Glomerular endothelial cell (primary cell): Measurements from ENCODE around the gene CHEK2. TPM values are rescaled to one million over a fixed set of nuclear protein-coding genes. Genes with fewer than 3 reads are reported as not detected.
"Not testable (repeated sequence)": the region's sequence is repeated elsewhere in the genome, so short reads cannot be mapped to it uniquely, and the experiment has no call there.

Source experiments
- DNase-seq: peaks from one replicate; pipeline ENCODE4 v3.0.0-alpha.2; 2011; ENCODE audit warnings: low read depth, low spot score; ENCODE audit errors: extremely low read depth
- total RNA-seq: library from RNA; depleted of rRNA; stranded (reverse); fragments of >200 nt; gene quantifications from 2 replicates; pipeline ENCODE4 v1.2.3, GENCODE V29; 2015

The CHEK2 gene
- total RNA-seq, 1 donor from 2014 or later: 19.3 TPM

GRCh38 chr22:28693041-28693760 lies 48.4 kb downstream of the CHEK2 start:
- DNase-seq: not testable (repeated sequence)

- DNase-seq: not testable (repeated sequence)
Observed at GRCh38 chr22:28689796-28690195, 51.8 kb downstream of the CHEK2 start.

GRCh38 chr22:28682966-28683365 lies 58.7 kb downstream of the CHEK2 start:
- DNase-seq: not testable (repeated sequence)

GRCh38 chr22:28680813-28681490 lies 60.7 kb downstream of the CHEK2 start:
- DNase-seq: not testable (repeated sequence)

- DNase-seq: not testable (repeated sequence)
Observed at GRCh38 chr22:28679611-28680287, 61.9 kb downstream of the CHEK2 start, which contains the start of gene TTC28. Gene TTC28 (minus strand): TSS chr22:28679840. CDS start chr22:28679723, 117 bp downstream.

DNA sequence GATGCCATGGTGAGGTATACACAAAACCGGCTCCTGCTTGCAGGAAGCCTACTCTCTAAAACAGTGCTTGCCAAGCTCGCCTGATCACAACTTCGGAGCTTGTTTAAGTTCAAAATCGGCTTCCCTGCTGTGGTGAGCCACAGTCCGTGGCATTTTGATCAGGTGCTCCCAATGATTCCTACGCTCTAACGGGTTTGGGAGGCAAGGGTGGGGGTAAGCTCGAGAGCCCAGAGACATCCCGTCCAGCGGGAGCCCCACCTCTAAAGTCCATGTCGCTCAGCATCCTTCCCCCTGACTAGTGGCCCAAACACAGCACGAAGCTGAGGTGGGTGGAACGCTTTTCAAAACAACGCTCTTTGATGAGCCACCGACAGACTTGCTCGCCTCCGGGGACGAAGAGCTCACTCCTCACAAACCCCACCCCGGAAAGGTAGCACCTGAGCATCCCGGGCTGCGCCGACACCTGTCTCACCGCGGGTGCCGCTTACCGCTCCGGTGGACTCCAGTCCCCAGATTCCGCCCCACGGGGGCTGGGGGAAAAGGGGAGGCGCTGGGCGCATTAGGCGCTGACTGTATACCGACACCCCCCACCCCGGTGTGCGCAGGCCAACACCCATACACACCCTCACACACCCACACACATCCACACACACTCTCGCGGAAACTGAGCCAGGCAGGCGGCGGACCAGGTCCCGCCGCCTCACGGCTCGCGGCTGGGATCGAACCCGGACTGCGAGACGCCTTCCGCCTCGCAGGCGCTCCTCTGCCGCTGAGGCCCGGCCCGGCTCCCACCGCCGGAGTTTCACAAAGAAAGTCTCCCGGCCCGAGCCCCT lies 62.6 kb downstream of the CHEK2 start:
- DNase-seq: not testable (repeated sequence)

DNA sequence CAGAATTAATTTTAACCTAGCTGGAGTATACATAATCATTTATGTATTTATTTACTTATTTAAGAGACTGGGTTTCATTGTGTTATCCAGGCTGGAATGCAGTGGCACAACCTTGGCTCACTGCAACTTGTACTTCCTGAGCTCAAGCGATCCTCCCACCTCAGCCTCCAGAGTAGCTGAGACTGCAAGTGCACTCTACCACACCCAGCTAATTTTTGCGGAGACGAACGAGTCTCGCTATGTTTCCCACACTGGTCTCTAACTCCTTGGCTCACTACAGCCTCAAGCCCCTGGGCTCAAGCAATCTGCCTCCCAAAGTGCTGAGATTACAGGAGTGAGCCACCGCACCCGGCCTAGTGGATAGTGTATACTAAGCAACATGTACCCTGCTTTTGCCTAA lies 63.5 kb downstream of the CHEK2 start:
- not testable (repeated sequence) for DNase-seq

DNA sequence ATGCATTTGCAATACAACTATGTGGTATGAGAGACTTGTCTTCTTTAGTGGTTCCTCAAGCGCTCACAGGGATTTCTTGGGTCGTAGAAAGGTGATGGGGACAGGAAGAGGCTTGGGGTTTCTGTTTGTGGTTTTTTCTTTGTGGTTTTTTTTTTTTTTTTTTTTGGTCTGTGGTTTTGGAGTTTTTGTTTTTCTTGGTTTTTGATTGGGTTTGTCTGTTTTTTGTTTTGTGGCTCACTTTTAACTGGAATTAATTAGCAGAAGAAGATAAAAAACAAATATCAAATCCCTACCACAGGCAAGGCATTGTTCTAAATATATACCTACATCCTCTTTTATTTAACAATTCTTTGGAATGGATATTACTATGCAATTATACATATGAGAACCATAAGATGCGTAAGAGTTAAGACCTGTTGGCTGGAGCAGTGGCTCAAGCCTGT lies 67.5 kb downstream of the CHEK2 start:
- no peak for DNase-seq

DNA sequence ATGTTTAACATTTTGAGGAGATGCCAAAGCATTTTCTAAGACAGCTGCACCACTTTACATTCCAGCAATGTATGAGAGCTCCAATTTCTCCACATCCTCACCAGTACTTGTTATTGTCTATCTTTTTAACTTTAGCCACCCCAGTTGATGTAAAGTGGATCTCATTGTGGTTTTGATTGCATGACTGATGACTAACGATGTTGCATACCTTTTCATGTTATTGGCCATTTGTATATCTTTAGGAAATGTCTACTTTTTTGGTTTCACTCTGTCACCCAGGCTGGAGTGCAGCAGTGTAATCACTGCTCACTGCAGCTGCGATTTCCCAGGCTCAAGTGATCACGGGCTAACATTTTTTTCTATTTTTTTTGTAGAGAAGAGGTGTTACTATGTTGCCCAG lies 70.9 kb downstream of the CHEK2 start:
- DNase-seq: no peak

DNA sequence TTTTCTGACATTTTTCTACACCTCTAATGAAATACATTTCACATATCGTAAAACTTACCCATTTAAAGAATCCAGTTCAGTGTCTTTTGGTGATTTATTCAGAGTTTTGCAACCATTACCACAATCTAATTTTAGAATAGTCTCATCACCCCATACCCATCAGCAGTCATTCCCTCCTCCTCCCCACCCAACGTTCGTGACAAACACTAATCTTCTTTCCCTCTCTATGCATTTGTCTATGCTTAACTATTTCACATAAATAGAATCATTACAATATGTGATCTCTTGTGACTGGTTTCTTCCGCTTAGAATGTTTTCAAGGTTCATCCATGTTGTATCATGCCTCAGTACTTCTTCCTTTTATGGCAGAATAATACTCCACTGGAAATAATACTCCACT lies 71.5 kb downstream of the CHEK2 start:
- DNase-seq: no peak

DNA sequence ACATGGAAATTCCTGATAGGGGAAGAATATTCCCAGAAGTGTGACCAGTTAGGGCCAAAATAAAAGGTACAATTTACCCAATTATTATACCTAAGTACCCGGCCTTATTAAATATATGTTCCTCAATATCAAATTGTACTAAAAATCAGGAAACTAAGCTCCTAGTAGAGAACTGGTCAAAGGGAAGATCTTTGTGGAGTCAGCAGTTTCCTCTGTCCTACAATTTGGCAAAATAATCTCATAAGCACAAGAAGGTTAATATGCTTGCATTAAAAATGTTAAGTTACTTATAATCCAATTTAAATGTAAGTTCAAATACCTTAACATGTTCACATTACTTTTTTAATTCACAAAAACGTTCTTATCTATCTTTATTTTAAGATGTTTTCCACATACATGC lies 72.2 kb downstream of the CHEK2 start:
- no peak for DNase-seq

GRCh38 chr22:28663569-28663942 lies 78.1 kb downstream of the CHEK2 start:
- DNase-seq: not testable (repeated sequence)

GRCh38 chr22:28658448-28658847 lies 83.2 kb downstream of the CHEK2 start:
- DNase-seq: no peak

DNA sequence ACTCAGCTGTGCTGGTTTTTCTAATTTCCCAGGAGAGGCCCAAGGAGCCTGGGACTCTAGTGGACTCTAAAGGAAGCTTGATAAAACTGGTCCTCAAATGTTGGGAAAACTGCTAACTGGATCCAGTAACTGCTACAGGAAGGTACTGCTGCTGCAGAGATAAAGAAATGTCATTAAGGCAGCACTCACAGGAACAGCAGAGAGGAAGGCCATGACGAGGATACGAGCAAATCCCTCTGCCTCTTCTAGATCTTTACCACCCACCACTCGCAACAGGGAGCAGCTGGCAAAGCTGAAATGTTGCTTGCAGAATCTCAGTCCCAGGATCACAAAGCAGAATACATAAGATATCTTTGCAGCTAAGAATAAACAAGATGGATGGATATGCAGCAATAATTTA lies 85.4 kb downstream of the CHEK2 start:
- no peak for DNase-seq

DNA sequence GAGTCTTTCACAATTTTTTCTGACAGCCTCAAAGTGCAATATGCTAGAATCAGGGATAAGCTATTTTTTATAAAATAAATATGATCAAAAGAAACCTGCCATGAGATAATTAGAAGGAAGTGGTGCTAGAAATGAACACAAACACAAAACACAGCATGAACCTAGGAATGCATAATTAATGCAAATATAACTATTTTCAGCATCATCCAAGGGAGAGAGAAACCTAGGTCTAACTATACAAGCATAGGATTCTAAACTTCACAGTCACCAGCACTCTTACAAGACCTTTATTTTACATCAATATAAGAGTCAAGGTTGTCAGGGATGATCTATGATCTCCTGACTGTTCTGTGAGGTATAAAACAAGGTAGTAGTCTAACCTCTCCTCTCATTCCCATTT lies 91.2 kb downstream of the CHEK2 start:
- no peak for DNase-seq

DNA sequence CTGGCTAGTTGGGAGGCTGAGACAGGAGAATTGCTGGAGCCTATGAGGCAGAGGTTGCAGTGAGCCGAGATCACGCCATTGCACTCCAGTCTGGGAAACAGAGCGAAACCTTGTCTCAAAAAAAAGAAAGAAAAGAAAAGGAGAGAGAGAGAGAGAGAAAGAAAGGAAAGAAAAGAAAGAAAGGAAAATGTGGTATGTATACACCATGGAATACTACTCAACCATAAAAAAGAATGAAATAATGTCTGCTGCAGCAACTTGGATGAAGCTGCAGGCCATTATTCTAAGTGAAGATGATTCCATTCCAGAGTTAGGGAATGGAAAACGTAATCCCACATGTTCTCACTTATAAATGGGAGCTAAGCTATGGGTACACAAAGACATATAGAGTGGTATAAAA lies 92.8 kb downstream of the CHEK2 start:
- no peak for DNase-seq

- no peak for DNase-seq
Observed at GRCh38 chr22:28647216-28647615, 94.4 kb downstream of the CHEK2 start.

DNA sequence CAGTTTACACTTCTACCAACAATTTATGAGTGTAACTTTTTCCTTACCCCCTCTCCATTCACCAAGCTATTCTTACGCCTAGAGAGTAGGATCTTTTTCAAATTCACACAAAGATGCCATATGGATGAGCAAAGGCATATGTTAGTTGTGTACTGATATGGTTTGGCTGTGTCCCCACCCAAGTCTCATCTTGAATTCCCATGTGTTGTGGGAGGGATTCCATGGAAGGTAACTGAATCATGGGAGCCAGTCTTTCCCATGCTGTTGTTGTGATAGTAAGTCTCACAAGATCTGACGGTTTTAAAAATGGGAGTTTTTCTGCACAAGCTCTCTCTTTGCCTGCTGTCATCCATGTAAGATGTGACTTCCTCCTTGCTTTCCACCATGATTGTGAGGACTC lies 102.3 kb downstream of the CHEK2 start:
- no peak for DNase-seq
